Activated T-helper 1 cell treated with anti-CD3 and anti-CD28 coated beads, Interleukin-12 subunit alpha, Interleukin-12 subunit beta, Interleukin-2, Interleukin-4 antibody, amounts not matched to agents 30 ng/mL and 10 ng/mL and 1 ng/mL, durations not matched to agents 14 hours and 24 hours and 36 hours (primary cell): ENCODE measurements around the gene CFC1. TPM values are rescaled to one million over a fixed set of nuclear protein-coding genes. Genes with fewer than 3 reads are reported as not detected.
"Not testable (repeated sequence)": the region's sequence is repeated elsewhere in the genome, so short reads cannot be mapped to it uniquely, and the experiment has no call there.

Experiments
- DNase-seq: peaks from one replicate; pipeline ENCODE4 v3.0.0; 2021; ENCODE audit warnings: low spot score
- H3K27ac Mint-ChIP-seq: one replicate; pipeline ENCODE4 v1.8.0; 2021; ENCODE audit warnings: mild to moderate bottlenecking, mixed read lengths
- H3K27me3 Mint-ChIP-seq: one replicate; pipeline ENCODE4 v1.8.0; 2022; ENCODE audit warnings: mild to moderate bottlenecking, moderate library complexity, mixed read lengths; ENCODE audit not compliant: insufficient read depth
- H3K36me3 Mint-ChIP-seq: one replicate; pipeline ENCODE4 v1.8.0; 2021; ENCODE audit warnings: low read depth, mixed read lengths
- H3K4me1 Mint-ChIP-seq: one replicate; pipeline ENCODE4 v1.8.0; 2021; ENCODE audit warnings: low read depth, mixed read lengths
- H3K4me3 Mint-ChIP-seq: one replicate; pipeline ENCODE4 v1.8.0; 2021; ENCODE audit warnings: mild to moderate bottlenecking, moderate library complexity, mixed read lengths
- H3K9me3 Mint-ChIP-seq: one replicate; pipeline ENCODE4 v1.8.0; 2021; ENCODE audit warnings: mixed read lengths
- intact Hi-C: fragments of 100-400 bp; cut with micrococcal nuclease; formaldehyde crosslinking; loops from one replicate; pipeline ENCODE4 v1.15.1; 2024
- total RNA-seq: library from RNA; stranded (reverse); gene quantifications from 2 replicates; pipeline ENCODE4 v1.2.3, GENCODE V29; 2022

Gene CFC1
- not detected in 2 replicates for total RNA-seq

DNA sequence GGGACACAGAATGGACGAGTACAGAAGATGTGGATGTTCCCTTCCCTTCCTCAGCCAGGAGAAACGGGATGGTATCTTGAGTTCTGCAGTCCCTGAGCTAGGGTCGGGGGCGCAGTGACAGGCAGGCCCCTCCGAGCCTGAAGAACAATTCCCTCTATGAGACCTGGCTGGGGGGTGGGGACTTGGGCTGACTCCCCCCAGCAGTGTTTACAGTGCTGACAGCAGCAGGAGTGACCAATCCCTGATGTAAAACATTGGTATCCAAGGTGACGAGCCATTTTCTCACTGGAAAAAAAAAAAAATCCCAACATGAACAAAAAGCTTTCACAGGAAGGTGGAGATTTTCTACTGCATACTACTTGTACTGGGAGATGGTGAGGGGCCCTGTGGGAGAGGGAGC lies at the start of gene CFC1:
CFC1 (minus strand) TSS at position 183 of the 400 bp plus-strand sequence. CDS start 288 bp downstream, outside the sequence.
- H3K27me3 Mint-ChIP-seq, intact Hi-C loops: not testable (repeated sequence)

DNA sequence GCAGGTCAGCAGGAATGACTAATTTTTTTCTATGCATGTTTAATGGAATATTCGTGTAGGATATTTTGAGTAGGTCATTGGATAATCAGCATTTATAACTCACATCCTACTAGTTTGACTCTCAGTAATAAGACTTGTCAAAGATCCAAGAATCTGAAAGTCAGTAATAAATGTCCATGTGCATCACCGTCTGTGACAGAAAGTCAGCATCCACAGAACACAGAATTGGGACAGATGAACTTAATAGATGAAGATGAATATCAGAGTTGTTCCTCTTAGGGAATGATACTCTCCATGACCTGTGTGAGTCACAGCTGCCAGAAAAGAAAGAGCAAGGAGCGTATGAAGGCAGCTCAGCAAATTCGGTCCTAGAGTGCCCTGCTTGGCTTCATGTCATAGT lies 42.3 kb upstream of the CFC1 start:
- H3K4me3 Mint-ChIP-seq, H3K36me3 Mint-ChIP-seq, H3K27ac Mint-ChIP-seq, H3K4me1 Mint-ChIP-seq, H3K27me3 Mint-ChIP-seq, H3K9me3 Mint-ChIP-seq, intact Hi-C loops, DNase-seq: not testable (repeated sequence)

More for the DNA sequence above, at the start of gene CFC1:
- H3K36me3 Mint-ChIP-seq, H3K4me1 Mint-ChIP-seq, H3K4me3 Mint-ChIP-seq, H3K9me3 Mint-ChIP-seq, DNase-seq, H3K27ac Mint-ChIP-seq: not testable (repeated sequence)

DNA sequence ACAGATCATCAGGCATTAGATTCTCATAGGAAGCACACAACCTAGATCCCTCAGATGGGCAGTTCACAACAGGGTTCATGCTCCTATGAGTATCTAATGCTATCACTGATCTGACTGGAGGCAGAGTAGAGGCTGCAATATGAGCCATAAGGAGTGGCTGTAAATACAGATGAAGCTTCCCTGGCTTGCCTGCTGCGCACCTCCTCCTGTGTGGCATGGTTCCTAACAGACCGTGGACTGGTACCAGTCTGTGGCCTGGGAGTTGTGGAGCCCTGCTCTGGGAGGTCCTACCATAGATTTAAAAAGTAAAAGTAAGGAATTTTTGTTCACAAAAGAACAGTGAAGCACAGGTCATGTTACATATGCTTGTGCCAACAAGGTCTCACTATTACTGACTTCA lies 39.6 kb upstream of the CFC1 start:
- H3K4me1 Mint-ChIP-seq, H3K27me3 Mint-ChIP-seq, H3K4me3 Mint-ChIP-seq, DNase-seq, H3K36me3 Mint-ChIP-seq, H3K9me3 Mint-ChIP-seq, H3K27ac Mint-ChIP-seq, intact Hi-C loops: not testable (repeated sequence)

DNA sequence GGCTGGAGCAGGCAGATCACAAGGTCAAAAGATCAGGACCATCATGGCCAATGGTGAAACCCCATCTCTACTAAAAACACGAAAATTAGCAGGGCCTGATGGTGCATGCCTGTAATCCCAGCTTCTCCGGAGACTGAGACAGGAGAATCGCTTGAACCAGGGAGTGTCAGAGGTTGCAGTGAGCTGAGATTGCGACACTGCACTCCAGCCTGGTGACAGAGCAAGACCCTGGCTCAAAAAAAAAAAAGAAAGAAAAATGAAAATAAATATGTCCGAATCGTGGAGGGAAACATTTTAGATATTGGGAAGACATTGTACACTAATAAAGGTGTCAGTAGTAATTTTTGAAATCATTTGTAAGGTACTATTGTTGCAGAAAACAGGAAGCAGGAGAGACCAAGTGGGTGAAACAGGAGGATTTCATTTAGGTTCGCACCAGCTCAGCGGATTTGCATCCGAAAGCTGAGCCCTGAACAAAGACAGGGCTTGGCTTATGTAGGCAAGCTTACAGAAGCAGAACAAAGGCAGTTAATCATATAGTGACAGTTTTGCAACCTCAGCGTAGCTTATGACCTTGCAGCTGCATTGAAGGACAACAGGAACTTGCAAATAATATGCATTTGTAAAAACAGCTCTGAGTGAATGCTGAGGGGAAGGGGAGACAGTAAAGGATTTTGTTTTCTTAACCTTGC lies 29.6 kb upstream of the CFC1 start:
- H3K4me1 Mint-ChIP-seq, H3K4me3 Mint-ChIP-seq, H3K9me3 Mint-ChIP-seq, H3K27ac Mint-ChIP-seq, DNase-seq, intact Hi-C loops, H3K36me3 Mint-ChIP-seq, H3K27me3 Mint-ChIP-seq: not testable (repeated sequence)

- H3K4me1 Mint-ChIP-seq, H3K27me3 Mint-ChIP-seq, H3K27ac Mint-ChIP-seq, H3K36me3 Mint-ChIP-seq, H3K4me3 Mint-ChIP-seq, intact Hi-C loops, DNase-seq, H3K9me3 Mint-ChIP-seq: not testable (repeated sequence)
These were observed 11.8 kb upstream of the CFC1 start, which contains the start of gene POTEJ for GRCh38 chr2:130611140-130611539. POTEJ (plus strand) TSS chr2:130611440; CDS start chr2:130611533, 93 bp downstream.

DNA sequence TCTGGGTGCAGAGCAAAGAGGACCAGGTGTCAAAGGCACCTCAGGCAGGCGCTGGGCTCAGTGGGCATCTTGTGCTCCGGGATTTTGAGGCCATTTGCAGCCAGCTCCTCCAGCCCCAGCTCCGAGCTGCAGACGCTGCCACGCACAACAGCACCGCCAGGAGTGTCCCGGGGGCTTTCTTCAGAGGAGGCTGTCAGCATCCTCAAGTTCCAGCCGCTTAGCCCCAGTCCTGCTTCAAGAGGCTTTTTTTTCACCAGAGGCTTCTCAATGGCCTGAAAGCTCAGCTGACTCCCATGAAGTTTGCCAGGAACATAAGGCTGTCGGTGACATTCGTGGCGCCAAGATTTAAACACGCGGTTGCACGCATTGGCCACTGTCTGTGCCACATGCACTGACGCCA lies 11.1 kb upstream of the CFC1 start:
- H3K4me3 Mint-ChIP-seq, intact Hi-C loops, DNase-seq, H3K27me3 Mint-ChIP-seq, H3K4me1 Mint-ChIP-seq, H3K36me3 Mint-ChIP-seq, H3K27ac Mint-ChIP-seq, H3K9me3 Mint-ChIP-seq: not testable (repeated sequence)

DNA sequence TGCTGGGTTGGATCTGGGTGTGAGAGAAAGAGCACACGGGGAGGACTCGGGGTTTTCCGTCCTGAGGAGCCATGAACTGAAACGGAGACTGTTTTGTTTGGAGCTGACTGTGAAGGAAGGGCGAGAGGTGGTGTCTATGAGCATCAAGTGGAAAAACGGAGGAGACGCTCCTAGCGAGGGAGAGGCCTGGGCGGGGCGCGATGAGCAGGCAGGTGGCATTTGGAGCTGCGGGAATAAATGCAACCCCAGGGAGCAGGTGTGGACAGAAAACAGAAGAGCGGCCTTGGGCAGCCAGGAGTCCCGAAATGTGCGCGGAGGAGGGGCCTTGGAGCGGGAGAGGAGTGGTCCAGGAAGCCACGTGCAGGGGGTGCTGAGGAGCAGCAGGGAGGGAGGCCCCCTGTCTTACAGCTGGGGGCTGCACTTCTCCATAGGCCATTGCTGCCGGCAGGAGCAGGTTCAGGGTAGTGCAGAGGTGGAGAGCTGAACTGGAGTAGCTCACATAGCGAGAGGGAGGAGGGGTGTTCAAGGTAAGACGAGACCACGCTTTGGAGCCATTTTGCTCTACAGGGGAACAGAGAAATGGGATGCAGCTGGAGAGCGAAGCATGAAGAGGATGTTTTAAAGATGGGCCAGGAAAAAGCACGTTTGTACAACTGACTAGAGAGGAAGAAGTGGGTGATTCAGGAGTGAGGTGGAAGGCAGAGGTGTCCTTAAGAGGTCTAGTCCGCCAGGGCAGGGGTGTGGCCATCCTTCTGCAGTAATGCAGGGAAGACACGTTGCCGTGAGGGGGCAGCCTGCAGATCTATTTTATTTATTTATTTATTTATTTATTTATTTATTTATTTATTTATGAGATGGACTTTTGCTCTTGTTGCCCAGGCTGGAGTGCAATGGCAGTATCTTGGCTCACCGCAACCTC lies 9.9 kb upstream of the CFC1 start:
- H3K27ac Mint-ChIP-seq, DNase-seq, H3K4me1 Mint-ChIP-seq, H3K27me3 Mint-ChIP-seq, intact Hi-C loops, H3K4me3 Mint-ChIP-seq, H3K9me3 Mint-ChIP-seq, H3K36me3 Mint-ChIP-seq: not testable (repeated sequence)

GRCh38 chr2:130608276-130609001 lies 9.1 kb upstream of the CFC1 start:
- H3K4me1 Mint-ChIP-seq, intact Hi-C loops, DNase-seq, H3K36me3 Mint-ChIP-seq, H3K9me3 Mint-ChIP-seq, H3K27me3 Mint-ChIP-seq, H3K4me3 Mint-ChIP-seq, H3K27ac Mint-ChIP-seq: not testable (repeated sequence)

GRCh38 chr2:130601648-130602302 lies 2.4 kb upstream of the CFC1 start:
- H3K27ac Mint-ChIP-seq, H3K4me3 Mint-ChIP-seq, H3K4me1 Mint-ChIP-seq, H3K9me3 Mint-ChIP-seq, H3K27me3 Mint-ChIP-seq, DNase-seq, H3K36me3 Mint-ChIP-seq, intact Hi-C loops: not testable (repeated sequence)

- H3K4me3 Mint-ChIP-seq, H3K27me3 Mint-ChIP-seq, H3K9me3 Mint-ChIP-seq, H3K36me3 Mint-ChIP-seq, H3K27ac Mint-ChIP-seq, intact Hi-C loops, DNase-seq, H3K4me1 Mint-ChIP-seq: not testable (repeated sequence)
These were observed 551 bp upstream of the CFC1 start for GRCh38 chr2:130599926-130600325.

DNA sequence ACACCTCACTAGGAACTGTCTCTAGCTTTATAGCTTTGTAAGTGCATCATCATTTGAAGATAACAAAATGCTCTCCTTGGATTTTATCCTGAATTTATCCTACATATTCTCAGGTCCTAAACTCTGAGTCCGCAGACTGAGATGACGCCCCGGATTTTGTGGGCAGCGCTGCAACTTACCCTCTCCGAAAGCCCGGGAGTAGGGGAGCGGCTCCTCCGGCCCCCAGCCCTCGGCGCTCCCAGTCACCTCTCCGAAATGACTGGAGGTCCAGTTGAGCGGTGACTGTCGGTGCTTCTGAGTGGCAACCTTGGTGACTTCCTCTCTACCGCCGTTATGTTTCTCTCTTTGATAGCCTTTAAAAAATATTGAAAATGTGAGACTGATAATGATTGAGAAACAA lies 912 bp downstream of the CFC1 start:
- H3K27me3 Mint-ChIP-seq, H3K9me3 Mint-ChIP-seq, H3K27ac Mint-ChIP-seq, DNase-seq, H3K4me1 Mint-ChIP-seq, intact Hi-C loops, H3K4me3 Mint-ChIP-seq, H3K36me3 Mint-ChIP-seq: not testable (repeated sequence)

DNA sequence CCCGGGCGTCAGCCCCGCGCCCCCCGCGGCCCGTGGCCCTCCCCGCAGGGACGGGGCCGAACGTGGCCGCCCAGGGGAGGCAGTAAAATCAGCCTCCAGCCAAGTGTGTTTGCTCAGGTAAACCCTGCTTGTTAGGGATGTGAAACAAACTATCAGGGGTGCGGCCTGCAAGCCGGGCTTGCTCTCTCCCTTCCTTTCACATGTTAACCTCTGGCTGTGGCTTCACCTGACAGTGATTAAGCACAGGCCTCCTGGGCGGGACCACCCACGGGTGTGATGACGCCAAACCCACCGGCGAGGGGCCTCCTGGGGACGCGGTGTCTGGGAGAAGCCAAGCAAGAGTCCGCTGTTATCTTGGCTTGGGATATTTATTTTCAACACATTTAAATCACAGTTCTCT lies 1.4 kb downstream of the CFC1 start:
- H3K27me3 Mint-ChIP-seq: not testable (repeated sequence)

More for the DNA sequence above, 1.4 kb downstream of the CFC1 start:
- H3K4me1 Mint-ChIP-seq, H3K4me3 Mint-ChIP-seq, H3K27ac Mint-ChIP-seq, DNase-seq, intact Hi-C loops, H3K9me3 Mint-ChIP-seq, H3K36me3 Mint-ChIP-seq: not testable (repeated sequence)
